Inferior parietal cortex (tissue), 1 donor: Measurements from ENCODE around the gene CNOT4.
A peak's percentile ranks its signal among the peaks of the same experiment; 100 is the strongest.
"Not testable (repeated sequence)": the region's sequence is repeated elsewhere in the genome, so short reads cannot be mapped to it uniquely, and the experiment has no call there.

Experiments used
- DNase-seq: peaks from one replicate; pipeline ENCODE4 v3.0.0-alpha.2; 2016; ENCODE audit errors: extremely low spot score

The CNOT4 gene

DNA sequence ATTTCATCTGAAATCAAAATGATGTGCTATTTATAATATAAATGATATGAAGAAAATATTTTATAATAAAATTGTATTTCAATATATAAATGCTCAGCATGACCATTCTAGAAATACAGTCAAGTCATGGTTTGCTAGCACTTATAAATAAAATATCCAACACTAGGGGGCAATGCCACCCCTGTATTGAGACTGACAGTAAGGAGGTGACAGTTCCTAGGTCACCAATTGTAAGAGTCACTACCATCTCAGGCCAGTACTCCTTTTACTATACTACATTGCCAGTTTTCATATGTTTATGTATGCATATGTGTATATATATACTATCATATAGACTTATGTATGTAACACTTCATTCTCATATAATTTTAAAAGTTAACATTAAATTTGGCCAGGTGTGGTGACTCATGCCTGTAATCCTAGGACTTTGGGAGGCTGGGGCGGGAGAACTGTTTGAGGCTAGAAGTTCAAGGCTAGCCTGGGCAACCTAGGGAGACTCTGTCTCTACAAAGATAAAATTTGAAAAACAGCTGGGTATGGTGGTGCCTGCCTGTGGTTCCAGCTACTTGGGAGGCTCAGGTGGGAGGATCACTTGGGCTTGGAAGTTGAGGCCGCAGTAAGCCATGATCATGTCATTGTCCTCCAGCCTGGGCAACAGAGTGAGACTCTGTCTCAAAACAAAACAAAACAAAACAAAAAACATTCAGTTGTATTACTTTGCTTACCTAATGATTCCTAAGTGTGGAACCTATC is 2.4 kb upstream of the CNOT4 start:
- DNase-seq = peak; percentile 80

DNA sequence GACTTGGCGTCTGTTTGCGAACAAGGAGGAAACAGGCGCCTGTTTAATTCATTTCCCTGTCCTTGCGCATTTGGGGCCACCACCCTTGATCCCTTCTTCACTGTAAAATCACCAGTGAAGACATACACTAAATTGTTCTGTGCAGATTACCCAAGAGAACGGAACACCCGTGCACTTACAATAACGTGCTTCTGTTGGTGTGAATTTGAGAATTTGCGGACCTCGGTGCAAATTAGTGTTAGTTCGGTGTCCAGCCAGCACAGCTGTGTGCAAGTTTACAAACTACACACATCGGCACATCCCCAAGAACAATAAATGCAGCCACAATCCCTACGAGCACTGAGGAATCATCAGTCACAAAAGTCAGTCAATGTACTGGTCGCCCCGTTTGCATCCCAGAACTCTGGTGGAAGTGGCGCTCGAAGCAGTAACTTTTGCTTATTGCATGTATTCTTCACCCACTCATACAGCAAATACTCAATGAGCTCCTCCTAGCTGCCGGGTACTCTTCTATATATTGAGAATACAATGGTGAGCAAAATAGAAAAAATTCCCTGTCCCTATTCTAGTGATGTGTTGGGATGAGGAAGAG is 786 bp upstream of the CNOT4 start:
- no peak for DNase-seq

DNA sequence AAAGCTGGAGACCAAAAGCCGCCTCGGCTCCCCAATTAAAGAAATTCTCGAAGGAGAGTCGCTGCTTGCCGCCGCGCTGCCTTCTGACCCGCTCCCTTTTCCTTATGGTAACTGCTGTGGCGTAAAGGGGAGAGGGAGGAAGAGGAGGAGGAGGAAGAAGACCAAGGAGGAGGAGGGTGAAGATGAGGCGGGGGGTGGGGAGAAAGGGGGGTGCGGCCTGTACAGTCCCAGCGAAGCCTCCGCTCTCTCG is 388 bp downstream of the CNOT4 start:
- DNase-seq = peak; percentile 11

DNA sequence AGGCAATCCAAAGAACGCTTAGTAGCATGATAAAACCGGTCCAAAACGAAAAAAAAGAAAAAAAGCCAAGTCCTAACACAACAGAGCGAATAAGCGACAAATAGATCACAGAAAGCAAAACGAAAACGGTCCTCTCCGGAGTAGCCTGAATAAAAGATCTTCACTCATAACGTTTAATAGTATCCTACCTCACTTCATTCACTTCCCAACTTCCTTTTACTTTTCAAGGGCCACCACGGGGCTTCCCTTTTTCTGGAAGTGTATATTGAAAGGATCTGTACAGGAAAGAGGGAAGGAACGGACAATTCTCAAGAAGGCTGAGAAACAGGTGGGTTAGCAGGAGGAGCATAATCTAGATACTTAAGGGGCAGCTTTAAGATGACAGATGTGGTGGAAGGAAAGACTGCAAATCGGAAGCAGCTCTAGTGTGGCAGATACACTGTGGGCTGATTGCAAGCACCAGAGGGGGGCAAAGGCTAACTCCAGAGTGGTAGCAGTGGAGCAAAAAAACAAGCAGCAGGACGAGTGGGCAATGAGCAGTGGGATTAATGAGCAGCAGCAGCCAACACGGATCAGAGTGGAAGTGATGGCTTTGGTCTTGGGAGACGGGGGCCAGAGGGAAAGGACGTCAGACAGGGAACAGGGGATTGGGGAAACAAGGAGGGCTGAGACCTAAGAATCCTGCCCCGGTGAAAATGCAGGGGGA is 866 bp downstream of the CNOT4 start:
- peak; percentile 25 for DNase-seq

DNA sequence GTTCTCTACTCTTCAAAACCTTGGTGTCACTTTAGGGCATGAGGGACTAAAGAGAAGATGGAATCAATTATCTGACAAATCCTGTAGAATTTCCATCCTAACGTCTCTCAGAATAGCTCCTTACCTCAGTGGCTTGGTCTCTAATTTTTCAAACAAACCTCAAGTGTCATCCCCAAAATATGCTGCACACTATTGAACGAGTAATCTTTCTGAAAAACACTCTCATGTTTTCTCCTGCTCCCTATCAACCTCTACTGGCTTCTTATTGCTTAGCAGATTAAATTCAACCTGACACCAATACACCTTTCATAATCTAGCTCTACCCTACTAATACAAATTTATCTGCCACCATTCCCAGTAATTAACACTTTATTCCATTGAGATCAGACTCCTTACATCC is 8.5 kb downstream of the CNOT4 start:
- no peak for DNase-seq

DNA sequence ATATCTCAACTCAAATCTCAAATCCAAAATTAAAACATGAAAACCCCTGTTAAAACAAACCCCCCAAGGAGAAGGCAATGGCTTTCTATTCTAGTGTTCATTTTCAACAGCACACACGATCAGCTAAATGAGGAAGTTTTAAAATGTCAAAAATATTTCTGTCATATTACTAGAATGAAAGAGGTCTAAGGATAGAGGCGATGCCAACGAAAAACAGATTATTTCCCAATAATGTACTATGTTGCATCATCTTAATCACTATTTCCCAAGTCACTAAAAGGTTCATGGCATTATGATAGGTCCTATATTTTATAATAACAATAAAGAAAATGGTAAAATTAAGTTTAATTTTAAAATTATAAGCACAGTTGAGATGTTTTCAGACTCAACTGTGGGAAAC is 10.1 kb downstream of the CNOT4 start:
- no peak for DNase-seq

DNA sequence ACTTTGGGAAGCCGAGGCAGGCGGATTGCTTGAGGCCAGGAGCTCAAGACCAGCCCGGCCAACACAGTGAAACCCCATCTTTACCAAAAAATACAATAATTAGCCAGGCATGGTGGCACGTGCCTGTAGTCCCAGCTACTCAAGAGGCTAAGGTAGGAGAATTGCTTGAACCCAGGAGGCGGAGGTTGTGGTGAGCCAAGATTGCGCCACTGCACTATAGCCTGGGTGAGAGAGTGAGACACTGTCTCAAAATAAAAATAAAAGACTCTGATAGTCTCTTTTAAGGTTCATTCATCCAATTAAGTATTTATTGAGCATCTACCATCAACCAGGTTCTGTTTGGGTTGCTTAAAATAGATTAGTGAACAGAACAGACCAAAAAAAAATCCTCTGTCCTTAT is 12.7 kb downstream of the CNOT4 start:
- not testable (repeated sequence) for DNase-seq

DNA sequence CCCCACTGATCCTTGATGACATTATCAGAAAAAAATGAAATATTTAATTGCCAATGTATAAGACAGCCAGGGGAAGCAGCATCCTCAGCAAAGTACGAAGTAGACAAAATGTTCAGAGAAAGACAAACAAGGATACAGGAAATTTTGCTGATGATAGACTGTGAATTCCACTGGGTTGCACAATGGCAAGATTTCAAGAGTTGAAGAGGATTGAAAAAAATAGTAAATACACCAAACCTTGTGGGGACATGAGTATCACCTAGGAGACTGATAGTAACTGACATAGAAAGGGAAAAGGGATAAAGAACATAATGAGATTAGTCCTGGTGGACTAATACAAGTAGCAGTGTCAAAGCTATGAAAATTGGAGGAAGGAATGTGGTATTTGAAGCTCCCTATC is 16.5 kb downstream of the CNOT4 start:
- no peak for DNase-seq

DNA sequence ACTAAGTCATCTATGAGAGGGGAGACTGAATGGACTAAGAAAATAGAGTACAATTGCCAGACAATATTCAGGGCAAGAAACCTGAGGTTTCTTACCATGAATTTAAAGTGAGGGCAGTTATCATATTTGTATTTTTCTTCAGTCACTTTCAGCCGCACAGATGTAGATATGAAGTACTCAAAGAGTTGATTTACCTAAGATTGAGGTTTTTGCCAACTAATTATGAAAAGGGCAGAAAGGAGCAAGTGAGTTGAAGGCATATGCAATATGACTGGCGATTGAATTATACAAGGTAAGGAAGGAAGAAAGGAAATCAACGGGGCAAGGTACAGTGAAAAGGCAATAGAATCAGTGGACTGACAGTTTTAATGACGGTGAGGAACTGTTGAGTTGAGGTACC is 17.8 kb downstream of the CNOT4 start:
- DNase-seq = no peak

DNA sequence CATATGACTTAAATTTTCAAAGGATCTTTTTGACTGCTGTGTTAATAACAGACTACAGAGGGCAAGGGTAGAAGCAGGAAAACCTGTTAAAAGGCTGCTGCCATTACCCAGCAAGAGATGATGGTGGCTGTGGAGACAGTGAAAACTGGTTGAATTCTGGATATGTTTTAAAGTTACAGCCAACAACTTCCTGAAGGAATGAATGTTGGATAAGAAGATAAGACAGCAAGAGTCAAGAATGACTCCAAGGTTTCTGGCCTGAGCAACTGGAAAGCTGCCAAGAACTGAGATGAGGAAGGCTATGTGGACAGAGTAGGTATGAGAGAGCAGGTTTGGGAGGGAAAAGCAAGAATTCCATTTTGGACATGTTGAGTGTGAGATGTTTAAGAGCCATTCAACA is 19.1 kb downstream of the CNOT4 start:
- peak; percentile 21 for DNase-seq

DNA sequence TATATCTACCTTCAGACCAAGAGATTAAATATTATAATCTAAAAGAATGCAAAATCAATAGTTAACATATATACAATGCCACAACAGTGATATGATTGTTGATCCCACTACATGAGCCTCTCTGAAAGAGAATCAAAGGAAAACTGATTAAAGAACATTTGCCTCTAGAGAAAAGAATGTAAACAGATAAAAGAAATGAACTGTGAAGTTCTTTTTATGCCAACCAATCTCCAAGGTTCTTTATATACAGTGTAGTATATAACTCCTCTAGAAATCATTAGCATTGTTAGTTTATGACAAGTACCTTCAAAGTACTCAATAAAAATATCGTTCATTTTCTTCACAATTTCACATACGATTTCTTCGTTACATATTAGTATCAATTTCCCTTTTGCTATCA is 20.1 kb downstream of the CNOT4 start:
- no peak for DNase-seq

DNA sequence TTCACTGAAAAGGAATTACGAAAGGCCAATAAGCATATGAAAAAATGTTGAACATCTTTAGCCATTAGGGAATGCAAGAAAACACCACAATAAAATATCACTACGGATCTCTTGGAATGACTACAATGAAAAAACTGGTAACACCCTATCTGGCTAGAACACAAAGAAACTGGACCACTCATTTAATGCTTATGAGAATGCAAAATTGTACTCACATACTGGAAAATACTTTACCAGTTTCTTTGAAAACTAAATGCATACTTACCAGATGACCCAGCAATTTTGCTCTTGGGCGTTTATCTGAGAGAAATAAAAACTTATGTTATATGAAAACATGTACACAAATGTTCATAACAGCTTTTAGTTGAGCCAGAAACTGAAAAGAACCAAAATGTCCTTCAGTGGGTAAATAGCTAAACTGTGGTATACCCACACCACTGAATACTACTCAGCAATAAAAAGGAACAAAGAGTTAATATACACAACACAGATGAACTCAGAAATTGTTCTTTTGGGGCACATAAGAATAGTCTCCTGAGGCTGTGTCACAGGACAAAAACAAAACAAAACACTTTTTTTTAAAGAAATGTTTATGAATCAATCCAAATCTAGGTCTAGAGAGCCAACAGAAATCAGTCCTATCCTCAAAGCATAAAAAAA is 23.5 kb downstream of the CNOT4 start:
- DNase-seq = no peak

DNA sequence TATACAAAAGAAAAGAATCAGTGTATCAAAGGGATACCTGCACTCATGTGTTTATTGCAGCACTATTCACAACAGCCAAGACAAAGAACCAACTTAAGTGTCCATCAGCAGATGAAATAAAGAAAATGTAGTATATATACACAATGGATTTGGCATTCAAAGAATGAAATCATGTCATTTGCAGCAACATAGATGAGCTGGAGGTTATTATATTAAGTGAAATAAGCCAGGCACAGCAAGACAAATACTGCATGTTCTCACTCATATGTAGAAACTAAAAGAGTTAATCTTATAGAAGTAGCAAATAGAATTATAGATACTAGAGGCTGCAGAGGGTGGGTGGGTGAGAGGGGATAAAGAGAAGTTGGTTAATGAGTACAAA is 28.3 kb downstream of the CNOT4 start:
- DNase-seq = no peak

DNA sequence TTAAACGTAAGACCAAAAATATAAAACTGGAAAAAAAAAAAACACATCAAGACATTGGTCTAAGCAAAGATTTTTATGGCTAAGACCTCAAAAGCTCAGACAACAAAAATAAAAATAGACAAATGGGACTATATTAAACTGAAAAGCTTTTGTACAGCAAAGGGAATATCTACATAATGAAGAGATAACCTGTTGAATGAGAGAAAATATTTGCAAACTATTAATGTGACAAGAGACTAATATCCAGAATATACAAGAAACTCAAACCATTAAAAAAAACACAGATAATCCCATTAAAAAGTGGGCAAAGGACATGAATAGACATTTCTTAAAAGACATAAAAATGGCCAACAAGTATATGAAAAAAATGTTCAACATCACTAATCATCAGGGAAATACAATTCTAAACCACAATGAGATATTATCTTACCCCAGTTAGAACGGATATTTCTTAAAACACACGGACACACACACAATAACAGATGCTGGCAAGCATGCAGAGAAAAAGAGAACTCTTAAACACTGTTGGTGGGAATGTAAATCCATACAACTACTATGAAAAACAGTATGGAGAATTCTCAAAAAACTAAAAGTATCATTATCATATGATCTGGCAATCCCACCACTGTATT is 28.8 kb downstream of the CNOT4 start:
- DNase-seq = no peak

DNA sequence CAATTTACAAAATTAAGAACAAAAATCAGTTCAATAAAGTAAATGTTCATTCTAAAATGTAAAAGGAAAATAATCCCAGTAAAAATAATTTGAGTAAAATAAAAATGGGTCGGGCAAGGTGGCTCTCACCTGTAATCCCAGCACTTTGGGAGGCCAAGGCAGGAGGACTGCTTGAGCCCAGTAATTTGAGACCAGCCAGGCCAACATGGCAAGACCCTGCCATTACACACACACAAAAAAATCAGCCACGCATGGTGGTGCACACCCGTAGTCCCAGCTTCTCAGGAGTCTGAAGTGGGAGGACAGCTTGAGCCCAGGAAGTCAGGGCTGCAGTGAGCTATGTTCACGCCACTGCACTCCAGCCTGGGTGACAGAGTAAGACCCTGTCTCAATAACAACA is 34.4 kb downstream of the CNOT4 start:
- DNase-seq = no peak

DNA sequence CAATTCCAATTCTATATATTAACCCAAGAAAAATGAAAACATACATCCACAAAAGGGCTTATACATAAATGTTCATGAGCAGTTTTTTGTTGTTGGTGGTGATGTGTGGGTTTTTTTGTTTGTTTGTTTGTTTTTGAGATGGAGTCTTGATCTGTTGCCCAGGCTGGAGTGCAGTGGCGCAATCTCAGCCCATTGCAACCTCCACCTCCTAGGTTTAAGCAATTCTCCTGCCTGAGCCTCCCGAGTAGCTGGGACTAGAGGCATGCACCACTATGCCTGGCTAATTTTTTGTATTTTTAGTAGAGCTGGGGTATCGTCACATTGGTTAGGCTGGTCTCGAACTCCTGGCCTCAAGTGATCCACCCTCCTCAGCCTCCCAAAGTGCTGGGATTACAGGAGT is 40.2 kb downstream of the CNOT4 start:
- DNase-seq = not testable (repeated sequence)

DNA sequence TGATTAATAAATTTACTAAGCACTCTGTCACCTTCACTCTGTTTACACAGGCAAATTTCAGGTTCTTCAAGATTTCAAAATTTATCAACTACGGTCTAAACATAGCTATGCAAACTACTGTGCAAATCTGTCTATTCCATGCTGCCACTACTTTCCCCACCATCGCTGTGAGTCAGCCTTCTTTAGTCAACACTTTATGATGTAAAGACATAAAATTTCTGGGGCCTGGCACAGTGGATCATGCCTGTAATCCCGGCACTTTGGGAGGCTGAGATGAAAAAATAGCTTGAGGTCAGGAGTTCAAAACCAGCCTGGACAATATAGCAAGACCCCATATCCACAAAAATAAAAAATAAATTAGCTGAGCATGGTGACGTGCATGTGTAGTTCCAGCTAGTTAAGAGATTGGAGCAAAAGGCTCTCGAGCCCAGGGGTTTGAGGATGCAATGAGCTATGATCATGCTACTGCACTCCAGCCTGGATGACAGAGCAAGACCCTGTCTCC is 42.6 kb downstream of the CNOT4 start:
- no peak for DNase-seq

DNA sequence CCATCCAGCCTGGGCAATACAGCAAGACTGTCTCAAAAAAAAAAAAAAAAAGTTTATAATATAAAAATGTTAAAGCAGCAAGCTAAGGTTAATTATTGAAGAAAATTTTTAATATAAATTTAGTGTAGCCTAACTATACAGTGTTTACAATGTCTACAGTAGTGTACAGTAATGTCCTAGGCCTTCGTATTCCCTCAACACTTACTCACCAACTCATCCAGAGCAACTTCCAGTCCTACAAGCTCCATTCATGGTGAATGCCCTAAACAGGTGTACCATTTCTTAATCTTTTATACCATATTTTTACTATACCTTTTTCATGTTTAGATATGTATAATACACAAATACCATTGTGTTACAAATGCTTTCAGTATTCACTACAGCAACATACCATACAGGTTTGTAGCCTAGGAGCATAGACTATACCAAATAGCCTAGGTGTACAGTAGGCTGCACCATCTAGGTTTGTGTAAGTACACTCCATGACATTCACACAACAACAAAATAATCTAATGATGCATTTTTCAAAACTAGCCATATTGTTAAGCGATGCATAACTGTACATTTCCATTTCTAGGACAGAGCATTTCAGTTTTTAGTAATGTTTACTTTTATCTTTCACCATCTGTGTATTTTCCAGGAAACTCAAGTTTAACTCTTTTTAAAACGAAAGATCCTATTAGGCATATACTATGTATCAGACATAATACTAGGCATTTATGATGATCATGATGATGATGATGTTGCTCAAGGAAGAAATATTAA is 43.3 kb downstream of the CNOT4 start:
- no peak for DNase-seq

DNA sequence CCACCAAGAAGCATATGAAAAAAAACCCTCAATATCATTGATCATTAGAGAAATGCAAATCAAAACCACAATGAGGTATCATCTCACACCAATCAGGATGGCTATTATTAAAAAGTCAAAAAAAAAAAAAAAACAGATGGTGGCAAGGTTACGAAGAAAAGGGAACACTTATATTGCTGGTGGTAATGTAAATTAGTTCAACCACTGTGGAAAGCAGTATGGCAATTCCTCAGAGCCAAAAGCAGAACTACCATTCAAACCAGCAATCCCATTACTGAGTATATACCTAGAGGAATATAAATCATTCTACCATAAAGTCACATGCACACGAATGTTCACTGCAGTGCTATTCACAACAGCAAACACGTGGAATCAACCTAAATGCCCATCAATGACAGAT is 46.0 kb downstream of the CNOT4 start:
- DNase-seq = no peak

DNA sequence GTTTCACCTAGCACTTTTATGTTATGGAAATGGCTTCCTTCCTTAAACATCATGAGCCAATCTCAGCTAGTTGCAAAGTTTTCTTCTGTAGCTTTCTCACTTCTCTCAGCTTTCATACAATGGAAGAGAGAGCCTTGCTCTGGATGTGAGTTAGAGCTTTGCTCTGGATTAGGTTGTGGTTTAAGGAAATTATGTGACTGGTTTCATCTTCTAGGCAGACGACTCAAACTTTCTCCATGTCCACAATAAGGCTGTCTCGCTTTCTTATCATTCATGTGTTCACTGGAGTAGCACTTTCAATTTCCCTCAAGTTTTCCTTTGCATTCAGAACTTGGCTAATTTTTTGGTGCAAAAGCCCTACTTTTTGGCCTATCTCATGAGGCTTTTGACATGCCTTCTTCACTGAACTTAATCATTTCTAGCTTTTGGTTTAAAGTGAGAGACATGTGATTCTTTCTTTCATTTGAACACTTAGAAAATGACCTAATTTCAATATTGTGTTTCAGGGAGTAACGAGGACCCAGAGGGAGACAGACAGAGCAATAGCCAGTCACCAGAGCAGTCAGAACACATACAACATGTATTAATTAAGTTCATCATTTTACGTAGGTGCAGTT is 49.8 kb downstream of the CNOT4 start:
- no peak for DNase-seq

DNA sequence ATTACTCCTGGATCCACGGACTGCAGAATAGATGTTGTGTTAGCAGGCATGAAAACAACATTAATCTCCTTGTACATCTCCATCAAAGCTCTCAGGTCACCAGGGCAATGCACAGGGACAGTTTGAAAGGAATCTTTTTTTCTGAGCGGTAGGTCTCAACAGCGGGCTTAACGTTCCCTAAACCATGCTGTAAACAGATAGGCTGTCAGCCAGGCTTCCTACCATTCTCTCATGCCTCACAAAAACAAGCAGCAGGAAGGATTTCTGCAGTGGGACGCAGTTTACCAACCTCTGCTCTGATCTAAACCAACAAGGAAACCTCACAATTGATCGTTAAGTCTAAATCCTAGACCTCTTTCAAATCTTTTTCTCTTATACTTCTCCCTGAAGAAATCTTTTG is 50.8 kb downstream of the CNOT4 start:
- no peak for DNase-seq
